Keratinocyte (primary cell): ENCODE measurements around the gene GPRIN1. TPM values are rescaled to one million over a fixed set of nuclear protein-coding genes. Genes with fewer than 3 reads are reported as not detected.

Source experiments
- DNase-seq: peaks from one replicate; pipeline ENCODE4 v3.0.0-alpha.2; 2011; ENCODE audit warnings: low read depth, missing footprints, low spot score
- FAIRE-seq: peaks from 2 replicates; lab custom pipeline; 2011; peaks lifted over from hg19 to GRCh38; lab: Jason Lieb, UNC
- H2AFZ ChIP-seq: 2 replicates; pipeline ENCODE4 v1.6.0; 2012; ENCODE audit warnings: low read length, control low read depth, inconsistent platforms; ENCODE audit not compliant: control insufficient read depth
- H3K27ac ChIP-seq: 2 replicates; pipeline ENCODE4 v1.5.1; 2011; ENCODE audit warnings: low read length; ENCODE audit not compliant: control insufficient read depth, insufficient read depth
- H3K27me3 ChIP-seq: 3 replicates; pipeline ENCODE4 v1.6.0; 2011; ENCODE audit warnings: low read length; ENCODE audit not compliant: control insufficient read depth, insufficient read depth; ENCODE audit errors: extremely low read depth
- H3K36me3 ChIP-seq, 2 experiments: 2 replicates in 1 of 2; 3 replicates in 1 of 2; pipeline ENCODE4 v1.5.1; 2011; ENCODE audit warnings: low read length in 2 of 2, mild to moderate bottlenecking in 1 of 2; ENCODE audit not compliant: control insufficient read depth in 2 of 2, insufficient read depth in 2 of 2; ENCODE audit errors: extremely low read depth in 1 of 2
- H3K4me1 ChIP-seq: 3 replicates; pipeline ENCODE4 v1.5.1; 2011; ENCODE audit warnings: low read length; ENCODE audit not compliant: control insufficient read depth, insufficient read depth; ENCODE audit errors: extremely low read depth
- H3K4me2 ChIP-seq: 3 replicates; pipeline ENCODE4 v1.6.0; 2011; ENCODE audit warnings: low read depth, low read length; ENCODE audit not compliant: control insufficient read depth, insufficient read depth; ENCODE audit errors: extremely low read depth
- H3K4me3 ChIP-seq, 3 experiments: fragments of 200-600 bp in 1 of 3; sonication (generic) in 1 of 3; 2 replicates in 2 of 3; 3 replicates in 1 of 3; pipeline ENCODE4 v1.5.1; 2011 to 2016; ENCODE audit warnings: low read length in 3 of 3, mild to moderate bottlenecking in 3 of 3, control low read depth in 2 of 3, inconsistent platforms in 1 of 3, low read depth in 1 of 3, mixed read lengths in 1 of 3, mixed run types in 1 of 3, moderate library complexity in 1 of 3; ENCODE audit not compliant: control insufficient read depth in 2 of 3, insufficient read depth in 2 of 3; ENCODE audit errors: extremely low read depth in 1 of 3
- H3K79me2 ChIP-seq: 2 replicates; pipeline ENCODE4 v1.6.0; 2012; ENCODE audit warnings: low read length; ENCODE audit not compliant: control insufficient read depth, insufficient read depth
- H3K9ac ChIP-seq: 3 replicates; pipeline ENCODE4 v1.6.0; 2011; ENCODE audit warnings: low read length; ENCODE audit not compliant: control insufficient read depth, insufficient read depth; ENCODE audit errors: extremely low read depth
- H3K9me1 ChIP-seq: 3 replicates; pipeline ENCODE4 v1.6.0; 2011; ENCODE audit warnings: low read length; ENCODE audit not compliant: control insufficient read depth, insufficient read depth; ENCODE audit errors: extremely low read depth
- H3K9me3 ChIP-seq: 2 replicates; pipeline ENCODE4 v1.5.1; 2012; ENCODE audit warnings: low read depth, low read length; ENCODE audit not compliant: control insufficient read depth
- H4K20me1 ChIP-seq: 3 replicates; pipeline ENCODE4 v1.6.0; 2011; ENCODE audit warnings: low read length; ENCODE audit not compliant: control insufficient read depth, insufficient read depth; ENCODE audit errors: extremely low read depth
- EZH2 ChIP-seq: IDR thresholded peaks from one replicate; pipeline ENCODE4 v1.6.1; 2012; ENCODE audit warnings: inconsistent platforms, mild to moderate bottlenecking, low read length, moderate library complexity
- dilution Hi-C: fragments of 300-500 bp; cut with MboI; formaldehyde crosslinking; loops from one replicate; pipeline ENCODE4 v1.7.0; 2020; ENCODE audit warnings: low sequenced_read_pairs; ENCODE audit not compliant: extremely low pct_ligation_motif_present
- polyA plus RNA-seq, 5 experiments: library from polyadenylated mRNA; depleted of rRNA in 3 of 5; stranded (reverse) in 3 of 5; stranded (forward) in 1 of 5; unstranded in 1 of 5; fragments of >200 nt; gene quantifications; 1 replicate in 1 of 5; 2 replicates in 3 of 5; 3 replicates in 1 of 5; pipeline versions ENCODE4 v1.2.1 to v1.2.3, GENCODE V29; 2011 to 2012; ENCODE audit warnings: missing spikeins in 2 of 5, low read depth in 1 of 5, low replicate concordance in 1 of 5
- TF ChIP-seq, protein P1 (sequence below), 3 experiments: IDR thresholded peaks in 1 of 3; conservative IDR thresholded peaks in 1 of 3; optimal IDR thresholded peaks in 1 of 3; 2 replicates in 2 of 3; 3 replicates in 1 of 3; pipeline versions ENCODE3 to v1.5.1; 2011; ENCODE audit warnings: low read length in 3 of 3, mild to moderate bottlenecking in 3 of 3, moderate library complexity in 2 of 3, control low read depth in 1 of 3, inconsistent platforms in 1 of 3; ENCODE audit not compliant: insufficient read depth in 2 of 3; ENCODE audit errors: extremely low read depth in 1 of 3

Gene GPRIN1
- polyA plus RNA-seq, 1 donor (not counting 4 experiments of a cell fraction or from before 2014, with no cell fraction given): 4.0 TPM

DNA sequence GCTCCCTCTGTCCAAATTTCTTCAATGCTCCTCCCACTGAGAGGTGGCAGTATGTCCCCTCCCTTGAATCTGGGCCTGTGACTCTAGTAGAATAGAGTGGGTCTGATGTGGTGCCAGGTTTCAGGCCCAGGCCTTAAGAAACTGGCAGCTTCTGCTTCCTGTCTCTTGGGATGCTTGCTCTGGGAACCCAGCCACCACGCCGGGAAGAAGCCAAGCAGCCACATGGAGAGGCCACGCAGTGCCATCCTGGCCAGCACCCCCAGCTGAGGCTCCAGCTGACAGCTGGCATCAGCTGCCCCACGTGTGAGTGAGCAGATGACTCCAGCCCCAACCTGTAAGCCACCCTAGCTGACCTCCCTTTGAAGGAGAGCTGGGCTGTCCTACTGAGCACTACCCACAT lies 30.0 kb upstream of the GPRIN1 start:
- Histone ChIP-seq H3K9me1 (no peaks in the 10 kb centered on the region), H3K27ac (no peak overlapping the region), H3K4me2 (no peak overlapping the region), H2AFZ (no peak overlapping the region), H3K27me3 (no peaks in the 10 kb centered on the region), H3K9ac (no peak overlapping the region), H3K36me3 (no peaks in the 10 kb centered on the region), H4K20me1 (no peaks in the 10 kb centered on the region), H3K9me3 (no peaks in the 10 kb centered on the region), H3K79me2 (no peaks in the 10 kb centered on the region), H3K4me1 (no peaks in the 10 kb centered on the region), H3K4me3 (no peak overlapping the region)
- TF ChIP-seq, protein P1, sequence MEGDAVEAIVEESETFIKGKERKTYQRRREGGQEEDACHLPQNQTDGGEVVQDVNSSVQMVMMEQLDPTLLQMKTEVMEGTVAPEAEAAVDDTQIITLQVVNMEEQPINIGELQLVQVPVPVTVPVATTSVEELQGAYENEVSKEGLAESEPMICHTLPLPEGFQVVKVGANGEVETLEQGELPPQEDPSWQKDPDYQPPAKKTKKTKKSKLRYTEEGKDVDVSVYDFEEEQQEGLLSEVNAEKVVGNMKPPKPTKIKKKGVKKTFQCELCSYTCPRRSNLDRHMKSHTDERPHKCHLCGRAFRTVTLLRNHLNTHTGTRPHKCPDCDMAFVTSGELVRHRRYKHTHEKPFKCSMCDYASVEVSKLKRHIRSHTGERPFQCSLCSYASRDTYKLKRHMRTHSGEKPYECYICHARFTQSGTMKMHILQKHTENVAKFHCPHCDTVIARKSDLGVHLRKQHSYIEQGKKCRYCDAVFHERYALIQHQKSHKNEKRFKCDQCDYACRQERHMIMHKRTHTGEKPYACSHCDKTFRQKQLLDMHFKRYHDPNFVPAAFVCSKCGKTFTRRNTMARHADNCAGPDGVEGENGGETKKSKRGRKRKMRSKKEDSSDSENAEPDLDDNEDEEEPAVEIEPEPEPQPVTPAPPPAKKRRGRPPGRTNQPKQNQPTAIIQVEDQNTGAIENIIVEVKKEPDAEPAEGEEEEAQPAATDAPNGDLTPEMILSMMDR (optimal IDR thresholded peaks at IDR 0.05 in 1 of 3, IDR thresholded peaks at IDR 0.05 in 1 of 3, conservative IDR thresholded peaks at IDR 0.05 in 1 of 3; ENCODE audit: extremely low read depth in 1 of 3, insufficient read depth in 2 of 3, low read length in 3 of 3): no peak
- no peak for TF ChIP-seq EZH2
- DNase-seq: no peak
- no peak for FAIRE-seq
- dilution Hi-C loops: no loop called here

DNA sequence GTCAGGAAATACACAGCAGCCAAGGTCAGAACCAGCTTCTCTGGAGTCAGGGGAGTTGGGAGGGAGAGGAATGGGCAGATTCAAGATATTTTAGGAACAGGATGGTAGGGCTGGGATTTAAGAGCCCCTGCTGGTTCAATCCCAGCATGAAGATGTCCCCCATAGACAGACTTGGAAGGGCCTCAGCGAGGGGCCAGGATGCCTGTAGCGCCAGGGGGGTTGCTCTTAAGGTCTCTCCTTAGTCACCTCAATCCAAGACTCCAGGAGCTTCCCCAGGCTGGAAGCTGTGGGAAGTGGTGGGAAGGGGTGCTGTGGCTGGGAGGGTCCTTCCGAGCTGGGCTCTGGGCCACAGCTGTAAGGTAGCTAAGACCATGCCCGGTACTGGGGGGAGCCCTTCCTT lies 29.3 kb upstream of the GPRIN1 start:
- Histone ChIP-seq H3K27ac (no peak overlapping the region), H3K36me3 (no peaks in the 10 kb centered on the region), H3K79me2 (no peaks in the 10 kb centered on the region), H3K4me3 (no peak overlapping the region), H3K27me3 (no peaks in the 10 kb centered on the region), H3K9ac (no peak overlapping the region), H3K9me1 (no peaks in the 10 kb centered on the region), H3K9me3 (no peaks in the 10 kb centered on the region), H2AFZ (no peak overlapping the region), H4K20me1 (no peaks in the 10 kb centered on the region), H3K4me1 (no peaks in the 10 kb centered on the region), H3K4me2 (no peak overlapping the region)
- dilution Hi-C loops: no loop called here
- FAIRE-seq: no peak
- no peak for DNase-seq
- TF ChIP-seq, protein P1 (optimal IDR thresholded peaks at IDR 0.05 in 1 of 3, IDR thresholded peaks at IDR 0.05 in 1 of 3, conservative IDR thresholded peaks at IDR 0.05 in 1 of 3; ENCODE audit: extremely low read depth in 1 of 3, insufficient read depth in 2 of 3, low read length in 3 of 3): no peak
- TF ChIP-seq EZH2: no peak
